ENCODE data around the gene STARD7.

- TF ChIP-seq POLR2AphosphoS5 (IDR thresholded peaks at IDR 0.05; ENCODE audit: insufficient read depth, low read depth, low read length) (no peak), CTCF (IDR thresholded peaks at IDR 0.05; ENCODE audit: extremely low read depth in 1 of 2, insufficient read depth in 1 of 2, low read depth in 1 of 2, low read length in 2 of 2) (no peak), MAX (IDR thresholded peaks at IDR 0.05; ENCODE audit: insufficient read depth, insufficient read length) (no peak)
These were observed 58.5 kb downstream of the STARD7 start for GRCh38 chr2:96150007-96150640.
